Epidermal melanocyte (primary cell): ENCODE data around the gene ANXA6.

ENCODE experiments used
- DNase-seq: peaks from one replicate; pipeline ENCODE4 v3.0.0; 2011; ENCODE audit warnings: low spot score; ENCODE audit not compliant: insufficient read length

ANXA6 gene

GRCh38 chr5:151154931-151155774 is 2.4 kb downstream of the ANXA6 start:
- no peak for DNase-seq

- no peak for DNase-seq
These were observed 3.8 kb downstream of the ANXA6 start for GRCh38 chr5:151153766-151154272.

GRCh38 chr5:151153300-151153699 is 4.3 kb downstream of the ANXA6 start:
- no peak for DNase-seq

GRCh38 chr5:151151793-151152192 is 5.8 kb downstream of the ANXA6 start:
- DNase-seq: no peak

- no peak for DNase-seq
These were observed 6.3 kb downstream of the ANXA6 start for GRCh38 chr5:151151263-151151660.

DNA sequence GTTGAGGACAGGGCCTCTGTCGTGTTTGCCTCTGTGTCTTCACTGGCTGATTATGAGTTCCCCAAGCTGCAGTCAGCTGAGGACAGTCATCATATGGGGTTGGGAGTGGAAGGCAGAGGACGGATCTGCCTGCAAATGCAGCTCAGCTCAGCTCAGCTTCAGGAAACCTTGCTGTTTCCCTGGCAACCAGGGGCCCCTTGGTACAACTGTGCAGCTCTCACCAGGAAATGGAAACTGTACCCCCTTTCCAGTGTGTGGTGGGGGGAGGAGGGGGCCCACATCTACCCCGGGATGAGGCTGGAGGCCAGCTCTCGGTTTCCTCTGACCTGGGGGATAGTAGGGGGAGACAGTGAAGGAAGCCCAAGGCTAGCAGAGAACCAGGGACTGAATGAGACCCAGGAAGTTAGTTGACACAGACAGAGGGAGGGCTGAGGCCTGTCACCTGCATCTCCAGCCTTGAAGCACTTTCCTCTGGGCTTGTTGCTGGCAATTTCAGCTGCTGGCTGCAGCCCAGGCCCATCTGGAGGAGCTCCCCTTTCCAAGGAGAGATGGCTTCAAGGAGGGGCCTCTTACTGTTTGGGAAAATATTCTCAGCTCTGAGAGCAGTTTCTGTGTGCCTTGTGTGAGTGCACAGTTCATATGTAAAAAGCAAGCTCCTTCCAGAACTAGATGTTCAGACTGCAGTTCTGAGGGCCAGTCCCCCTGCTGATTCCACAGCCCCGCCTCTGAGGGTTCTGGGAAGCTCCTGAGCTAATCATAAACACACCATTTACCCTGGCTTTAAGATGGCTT is 6.9 kb downstream of the ANXA6 start:
- DNase-seq: no peak

GRCh38 chr5:151148583-151148982 is 9.0 kb downstream of the ANXA6 start:
- no peak for DNase-seq

DNA sequence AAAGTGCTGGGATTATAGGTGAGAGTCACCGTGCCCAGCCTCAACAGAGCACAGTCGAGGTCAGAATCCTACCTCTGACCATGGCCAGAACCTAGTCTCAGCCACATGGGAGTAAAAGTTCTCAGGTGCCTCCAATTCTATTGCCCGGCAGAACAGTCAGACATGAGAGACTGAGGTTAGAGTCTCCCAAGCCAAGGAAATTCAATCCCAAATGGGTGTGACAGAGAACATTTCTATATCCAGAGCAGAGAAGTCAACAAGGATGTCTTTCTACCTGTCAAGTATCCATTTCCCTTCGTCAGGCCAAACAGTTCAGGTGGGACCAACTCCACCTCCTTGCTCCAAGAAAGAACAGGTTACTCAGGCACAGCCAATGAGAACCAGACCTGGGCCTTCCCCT is 10.5 kb downstream of the ANXA6 start:
- DNase-seq: no peak

- DNase-seq: no peak
These were observed 11.5 kb downstream of the ANXA6 start for GRCh38 chr5:151146061-151146460.

- no peak for DNase-seq
These were observed 12.7 kb downstream of the ANXA6 start for GRCh38 chr5:151144922-151145321.

- no peak for DNase-seq
These were observed 13.3 kb downstream of the ANXA6 start for GRCh38 chr5:151144275-151144674.

DNA sequence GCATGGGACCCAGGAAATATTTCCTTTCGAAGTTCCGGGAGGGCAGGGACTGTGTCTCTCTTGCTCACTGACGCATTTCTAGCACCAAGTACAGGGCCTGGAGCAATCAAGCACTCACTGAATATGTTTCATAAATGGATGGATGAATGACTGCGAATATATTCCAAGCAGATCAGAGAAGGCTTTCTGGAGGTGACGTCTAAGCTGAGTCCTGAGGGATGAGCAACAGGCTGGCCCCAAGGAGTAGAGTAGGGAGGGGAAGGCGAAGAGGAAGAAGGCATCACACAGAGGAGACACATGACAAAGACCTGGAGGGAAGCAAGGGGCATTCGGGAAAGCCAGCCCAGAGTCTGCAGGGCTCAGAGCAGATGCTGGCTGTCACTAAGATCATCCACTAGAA is 13.9 kb downstream of the ANXA6 start:
- no peak for DNase-seq

DNA sequence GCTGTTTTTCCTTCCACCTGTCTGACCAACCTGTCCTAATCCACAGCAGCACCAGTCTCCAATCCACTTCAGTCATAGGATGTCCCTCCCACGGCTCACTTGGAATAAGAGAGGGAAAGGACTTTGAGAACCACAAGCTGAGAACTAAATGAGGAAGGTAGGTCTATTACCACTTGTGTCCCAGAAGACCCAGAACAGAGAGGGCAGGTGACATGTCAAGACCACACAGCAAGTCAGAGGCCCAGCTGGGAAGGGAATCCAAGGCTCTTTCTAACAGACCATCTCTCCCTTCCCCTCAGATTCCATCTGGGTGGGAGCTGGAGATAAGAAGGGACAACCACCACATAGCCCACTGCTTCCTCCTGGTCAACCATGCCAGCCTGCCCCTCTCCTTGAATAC is 14.6 kb downstream of the ANXA6 start:
- DNase-seq: no peak

GRCh38 chr5:151141535-151141934 is 16.0 kb downstream of the ANXA6 start:
- no peak for DNase-seq

DNA sequence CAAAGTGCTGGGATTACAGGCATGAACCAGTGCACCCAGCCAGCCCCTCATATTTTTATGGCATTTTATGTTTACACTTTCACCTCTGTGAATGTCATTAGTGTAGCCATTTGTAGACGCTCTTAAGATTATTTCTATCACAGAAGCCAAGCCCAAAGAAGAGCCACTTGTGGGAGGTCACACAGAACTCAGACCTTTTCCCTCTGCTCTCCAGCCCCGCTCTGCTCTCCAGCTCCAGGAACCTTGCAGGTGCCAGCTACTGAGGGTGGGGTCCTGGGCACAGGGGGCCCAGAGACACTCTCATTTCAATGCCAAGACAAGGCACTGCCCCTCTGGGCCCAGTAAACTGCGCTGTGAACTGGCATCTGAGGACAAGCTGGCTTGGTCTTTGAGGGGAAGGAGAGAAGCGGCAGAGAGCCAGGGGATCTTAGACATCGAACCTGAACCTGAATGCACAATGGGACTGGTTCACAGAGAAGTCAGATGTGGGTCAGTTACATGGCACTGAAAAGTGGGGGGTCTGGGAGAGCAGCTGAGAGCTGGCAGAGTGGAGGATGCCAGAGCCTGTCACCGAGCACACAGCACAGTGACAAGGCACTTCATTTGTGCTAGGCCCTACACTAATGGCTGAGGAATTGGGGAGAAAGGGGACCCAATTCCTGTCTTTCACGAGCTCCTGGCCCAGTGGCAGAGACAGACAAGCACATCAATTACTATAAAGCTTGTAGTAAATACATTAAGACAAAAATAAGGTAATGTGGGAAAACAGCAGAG is 16.7 kb downstream of the ANXA6 start:
- DNase-seq: no peak

DNA sequence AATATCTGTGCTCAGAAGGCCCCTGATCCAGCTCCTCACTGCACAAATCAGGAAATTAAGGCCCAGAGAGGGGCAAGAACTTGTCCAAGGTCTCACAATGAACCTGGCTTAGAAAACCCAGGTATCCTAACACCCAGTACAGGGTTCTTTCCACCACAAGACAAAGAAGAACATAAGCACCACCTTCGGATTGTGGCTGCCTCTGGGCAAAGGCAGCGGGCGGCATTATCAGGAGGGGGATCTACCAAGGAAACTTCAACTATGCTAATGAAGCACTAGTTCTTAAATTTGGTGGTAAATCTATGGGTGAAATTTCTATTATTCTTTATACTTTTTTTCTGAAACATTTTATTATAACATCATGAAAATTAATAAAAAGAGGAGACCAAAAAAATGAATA is 17.9 kb downstream of the ANXA6 start:
- DNase-seq: no peak

- no peak for DNase-seq
These were observed 18.6 kb downstream of the ANXA6 start for GRCh38 chr5:151139015-151139414.

DNA sequence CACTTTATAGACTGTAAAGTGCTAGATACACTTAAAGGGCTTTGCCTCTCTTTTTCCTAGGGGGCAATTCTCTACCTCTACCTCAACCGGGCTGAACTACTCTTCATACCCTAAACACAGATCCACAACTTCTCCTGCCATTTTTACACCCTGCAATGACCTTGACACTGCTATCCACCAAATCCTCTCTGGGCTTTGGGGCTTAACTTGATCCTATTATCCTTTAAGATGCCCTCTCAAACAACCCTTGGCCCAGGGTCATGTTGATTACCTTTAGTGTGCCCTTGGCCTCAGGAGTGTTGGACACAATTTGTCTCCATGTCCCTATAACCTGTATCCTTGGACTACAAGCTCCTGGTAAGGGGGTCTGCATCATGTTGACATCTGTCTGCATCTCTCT is 19.5 kb downstream of the ANXA6 start:
- DNase-seq: no peak

- no peak for DNase-seq
These were observed 20.3 kb downstream of the ANXA6 start for GRCh38 chr5:151137067-151137825.

GRCh38 chr5:151134228-151134627 is 23.4 kb downstream of the ANXA6 start:
- no peak for DNase-seq

DNA sequence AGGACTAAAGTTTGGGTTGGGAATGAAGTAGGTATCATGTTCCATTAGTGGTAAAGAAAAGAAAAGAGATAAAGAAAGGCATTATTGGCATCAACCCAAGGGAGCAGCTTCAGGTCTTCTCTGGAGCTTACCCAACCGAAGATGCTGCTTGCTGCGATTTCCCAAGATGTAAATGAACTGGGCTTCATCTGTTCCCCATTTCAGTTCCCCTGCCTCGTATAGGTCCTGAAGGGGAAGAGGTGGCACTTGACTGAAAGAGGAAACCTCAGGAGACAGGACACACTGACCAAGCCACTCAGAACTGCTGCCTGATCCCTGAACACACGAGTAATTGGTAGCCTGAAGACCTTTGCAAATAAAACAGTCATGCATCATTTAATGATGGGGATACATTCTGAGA is 24.6 kb downstream of the ANXA6 start:
- DNase-seq: no peak
